ENCODE data around the gene METTL5. TPM values are rescaled to one million over a fixed set of nuclear protein-coding genes. Genes with fewer than 3 reads are reported as not detected.

Gene METTL5
- total and polyA plus RNA-seq, 2 experiments from 2014 or later, result 60.7 to 61.0 TPM

DNA sequence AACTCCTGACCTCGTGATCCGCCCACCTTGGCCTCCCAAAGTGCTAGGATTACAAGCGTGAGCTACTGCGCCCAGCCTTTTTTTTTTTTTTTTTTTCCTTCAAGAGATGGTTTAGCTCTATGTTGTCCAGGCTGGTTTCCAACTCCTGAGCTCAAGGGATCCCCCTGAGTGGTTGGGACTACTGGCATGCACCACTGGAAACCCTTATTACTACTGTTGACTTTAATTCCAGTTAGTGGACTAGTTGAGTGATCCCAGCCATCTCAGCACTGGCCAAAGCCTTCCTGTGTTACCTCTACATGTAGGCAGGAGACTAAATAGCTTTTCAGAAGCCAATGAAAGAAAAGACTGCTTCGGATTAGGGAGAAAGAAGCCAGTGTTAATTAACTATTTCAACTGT is 34.1 kb downstream of the METTL5 start:
- no peak overlapping the region for H3K27ac ChIP-seq
- H3K27me3 ChIP-seq, result no peaks in the 10 kb centered on the region
- no peaks in the 10 kb centered on the region for H3K9me2 ChIP-seq (replicated peaks; ENCODE audit: insufficient read depth)

DNA sequence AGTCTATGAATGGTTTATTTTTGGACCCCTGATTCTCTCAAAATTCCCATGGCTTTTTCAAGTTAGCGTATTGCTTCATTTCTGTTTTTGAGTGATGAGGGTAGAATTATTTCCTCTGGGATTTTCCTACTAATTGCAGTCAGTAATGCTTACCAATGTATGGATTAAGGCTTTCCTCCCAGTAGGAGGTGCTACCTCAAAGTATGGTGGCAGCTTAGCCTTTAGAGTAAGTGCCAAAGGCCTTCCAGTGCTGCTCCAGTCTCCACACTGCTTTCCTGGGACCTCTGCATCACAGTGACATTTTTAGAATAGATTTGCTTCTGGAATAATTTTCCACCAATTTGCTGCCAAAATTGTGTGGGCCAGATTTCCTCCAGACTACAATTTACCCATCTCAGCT is 42.2 kb downstream of the METTL5 start:
- Histone ChIP-seq H3K4me3 (no peak overlapping the region), H3K36me3 (replicated peaks; ENCODE audit: insufficient read depth, low read depth) (no peaks in the 10 kb centered on the region), H3K27me3 (no peaks in the 10 kb centered on the region), H3K4me1 (ENCODE audit: insufficient read depth) (no peaks in the 10 kb centered on the region), H3K9me2 (replicated peaks; ENCODE audit: insufficient read depth) (no peaks in the 10 kb centered on the region), H3K9me3 (ENCODE audit: low read depth) (no peaks in the 10 kb centered on the region), H3K4me2 (no peak overlapping the region), H3K79me2 (no peaks in the 10 kb centered on the region), H3K27ac (no peak overlapping the region), H4K20me1 (ENCODE audit: insufficient read depth, poor library complexity, severe bottlenecking) (no peaks in the 10 kb centered on the region), H2AFZ (no peak overlapping the region)
- TF ChIP-seq, protein P1, sequence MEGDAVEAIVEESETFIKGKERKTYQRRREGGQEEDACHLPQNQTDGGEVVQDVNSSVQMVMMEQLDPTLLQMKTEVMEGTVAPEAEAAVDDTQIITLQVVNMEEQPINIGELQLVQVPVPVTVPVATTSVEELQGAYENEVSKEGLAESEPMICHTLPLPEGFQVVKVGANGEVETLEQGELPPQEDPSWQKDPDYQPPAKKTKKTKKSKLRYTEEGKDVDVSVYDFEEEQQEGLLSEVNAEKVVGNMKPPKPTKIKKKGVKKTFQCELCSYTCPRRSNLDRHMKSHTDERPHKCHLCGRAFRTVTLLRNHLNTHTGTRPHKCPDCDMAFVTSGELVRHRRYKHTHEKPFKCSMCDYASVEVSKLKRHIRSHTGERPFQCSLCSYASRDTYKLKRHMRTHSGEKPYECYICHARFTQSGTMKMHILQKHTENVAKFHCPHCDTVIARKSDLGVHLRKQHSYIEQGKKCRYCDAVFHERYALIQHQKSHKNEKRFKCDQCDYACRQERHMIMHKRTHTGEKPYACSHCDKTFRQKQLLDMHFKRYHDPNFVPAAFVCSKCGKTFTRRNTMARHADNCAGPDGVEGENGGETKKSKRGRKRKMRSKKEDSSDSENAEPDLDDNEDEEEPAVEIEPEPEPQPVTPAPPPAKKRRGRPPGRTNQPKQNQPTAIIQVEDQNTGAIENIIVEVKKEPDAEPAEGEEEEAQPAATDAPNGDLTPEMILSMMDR (IDR thresholded peaks at IDR 0.05; ENCODE audit: poor library complexity), result no peak
- TF ChIP-seq EZH2phosphoT487 (IDR thresholded peaks at IDR 0.05; ENCODE audit: low read depth, severe bottlenecking, unreplicated experiment) (no peak), EZH2 (IDR thresholded peaks at IDR 0.05; ENCODE audit: borderline replicate concordance) (no peak)
- 96% methylated on average over 1 of the region's 1 CpG for WGBS (ENCODE audit: low lambda C conversion rate, missing lambda C conversion rate)
- DNase-seq (ENCODE audit: low spot score), result no peak

More for the DNA sequence above, 34.1 kb downstream of the METTL5 start:
- Histone ChIP-seq H3K79me2 (no peaks in the 10 kb centered on the region), H2AFZ (no peak overlapping the region), H3K4me1 (ENCODE audit: insufficient read depth) (no peaks in the 10 kb centered on the region), H3K4me3 (no peak overlapping the region), H3K36me3 (replicated peaks; ENCODE audit: insufficient read depth, low read depth) (no peaks in the 10 kb centered on the region), H4K20me1 (ENCODE audit: insufficient read depth, poor library complexity, severe bottlenecking) (no peaks in the 10 kb centered on the region), H3K9me3 (ENCODE audit: low read depth) (no peaks in the 10 kb centered on the region), H3K4me2 (no peak overlapping the region)
- 93% methylated on average over 5 of the region's 5 CpGs for WGBS (ENCODE audit: low lambda C conversion rate, missing lambda C conversion rate)
- TF ChIP-seq, protein P1 (IDR thresholded peaks at IDR 0.05; ENCODE audit: poor library complexity), result no peak
- TF ChIP-seq EZH2 (IDR thresholded peaks at IDR 0.05; ENCODE audit: borderline replicate concordance) (no peak), EZH2phosphoT487 (IDR thresholded peaks at IDR 0.05; ENCODE audit: low read depth, severe bottlenecking, unreplicated experiment) (no peak)
- DNase-seq (ENCODE audit: low spot score), result no peak

DNA sequence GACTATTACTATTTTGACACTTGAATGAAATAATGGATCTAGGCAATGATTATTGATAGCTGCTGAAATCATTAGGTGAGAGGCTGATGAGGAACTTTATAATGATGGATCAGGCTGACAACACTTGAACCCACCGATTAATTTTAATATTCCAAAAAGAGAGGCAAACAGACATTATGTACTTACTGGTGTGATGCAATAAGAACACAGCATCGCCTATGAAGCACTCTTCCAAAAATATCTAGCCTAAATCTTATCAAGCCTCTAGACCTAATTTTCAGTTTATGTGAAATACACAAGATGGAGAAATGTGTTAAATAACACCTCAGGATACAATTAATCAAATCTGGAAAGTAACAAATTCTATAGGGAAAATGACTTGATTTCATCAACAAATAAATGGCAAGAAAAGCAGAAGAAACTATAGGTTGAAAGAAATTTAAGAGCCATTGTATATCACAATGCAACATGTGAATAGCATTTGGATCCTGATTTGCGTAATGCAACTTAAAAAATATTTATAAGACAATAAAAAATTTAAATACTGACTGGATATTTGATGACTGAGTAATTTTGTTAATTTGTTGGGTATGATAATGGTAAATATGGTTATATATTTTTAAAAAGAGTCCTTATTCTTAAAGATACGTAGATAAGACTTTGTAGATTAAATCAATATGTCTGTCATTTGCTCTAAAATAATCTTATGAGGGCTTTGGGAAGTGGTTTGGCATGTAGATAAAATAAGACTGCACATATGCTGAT is 43.3 kb downstream of the METTL5 start:
- no peaks in the 10 kb centered on the region for H3K27me3 ChIP-seq
- no peaks in the 10 kb centered on the region for H3K4me1 ChIP-seq (ENCODE audit: insufficient read depth)
- H3K79me2 ChIP-seq, result no peaks in the 10 kb centered on the region
- H2AFZ ChIP-seq, result no peak overlapping the region
- no peaks in the 10 kb centered on the region for H3K9me3 ChIP-seq (ENCODE audit: low read depth)
- no peaks in the 10 kb centered on the region for H4K20me1 ChIP-seq (ENCODE audit: insufficient read depth, poor library complexity, severe bottlenecking)
- WGBS (ENCODE audit: low lambda C conversion rate, missing lambda C conversion rate), result 83% methylated on average over 4 of the region's 4 CpGs
- no peak for DNase-seq (ENCODE audit: low spot score)
- TF ChIP-seq EZH2phosphoT487 (IDR thresholded peaks at IDR 0.05; ENCODE audit: low read depth, severe bottlenecking, unreplicated experiment) (no peak), EZH2 (IDR thresholded peaks at IDR 0.05; ENCODE audit: borderline replicate concordance) (no peak)
- TF ChIP-seq, protein P1 (IDR thresholded peaks at IDR 0.05; ENCODE audit: poor library complexity), result no peak
- no peaks in the 10 kb centered on the region for H3K36me3 ChIP-seq (replicated peaks; ENCODE audit: insufficient read depth, low read depth)
- H3K4me3 ChIP-seq, result no peak overlapping the region
- no peak overlapping the region for H3K27ac ChIP-seq
- no peak overlapping the region for H3K4me2 ChIP-seq
- no peaks in the 10 kb centered on the region for H3K9me2 ChIP-seq (replicated peaks; ENCODE audit: insufficient read depth)
